ENCODE measurements around the gene IGLL5.
"Not testable (repeated sequence)": the region's sequence is repeated elsewhere in the genome, so short reads cannot be mapped to it uniquely, and the experiment has no call there.

The IGLL5 gene

DNA sequence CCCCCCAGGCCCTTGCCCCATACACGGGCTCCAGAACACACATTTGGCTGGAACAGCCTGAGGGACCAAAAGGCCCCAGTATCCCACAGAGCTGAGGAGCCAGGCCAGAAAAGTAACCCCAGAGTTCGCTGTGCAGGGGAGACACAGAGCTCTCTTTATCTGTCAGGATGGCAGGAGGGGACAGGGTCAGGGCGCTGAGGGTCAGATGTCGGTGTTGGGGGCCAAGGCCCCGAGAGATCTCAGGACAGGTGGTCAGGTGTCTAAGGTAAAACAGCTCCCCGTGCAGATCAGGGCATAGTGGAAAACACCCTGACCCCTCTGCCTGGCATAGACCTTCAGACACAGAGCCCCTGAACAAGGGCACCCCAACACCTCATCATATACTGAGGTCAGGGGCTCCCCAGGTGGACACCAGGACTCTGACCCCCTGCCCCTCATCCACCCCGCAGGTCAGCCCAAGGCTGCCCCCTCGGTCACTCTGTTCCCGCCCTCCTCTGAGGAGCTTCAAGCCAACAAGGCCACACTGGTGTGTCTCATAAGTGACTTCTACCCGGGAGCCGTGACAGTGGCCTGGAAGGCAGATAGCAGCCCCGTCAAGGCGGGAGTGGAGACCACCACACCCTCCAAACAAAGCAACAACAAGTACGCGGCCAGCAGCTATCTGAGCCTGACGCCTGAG is 13.1 kb downstream of the IGLL5 start:
- not testable (repeated sequence) for DNase-seq (ENCODE audit: low read depth in 4 of 4, low spot score in 1 of 4)

- no peak for DNase-seq (ENCODE audit: low read depth in 4 of 4, low spot score in 1 of 4)
These were observed 14.1 kb downstream of the IGLL5 start for GRCh38 chr22:22901578-22902218.

- DNase-seq (ENCODE audit: low read depth in 4 of 4, low spot score in 1 of 4): no peak
These were observed 14.8 kb downstream of the IGLL5 start for GRCh38 chr22:22902247-22903001.

DNA sequence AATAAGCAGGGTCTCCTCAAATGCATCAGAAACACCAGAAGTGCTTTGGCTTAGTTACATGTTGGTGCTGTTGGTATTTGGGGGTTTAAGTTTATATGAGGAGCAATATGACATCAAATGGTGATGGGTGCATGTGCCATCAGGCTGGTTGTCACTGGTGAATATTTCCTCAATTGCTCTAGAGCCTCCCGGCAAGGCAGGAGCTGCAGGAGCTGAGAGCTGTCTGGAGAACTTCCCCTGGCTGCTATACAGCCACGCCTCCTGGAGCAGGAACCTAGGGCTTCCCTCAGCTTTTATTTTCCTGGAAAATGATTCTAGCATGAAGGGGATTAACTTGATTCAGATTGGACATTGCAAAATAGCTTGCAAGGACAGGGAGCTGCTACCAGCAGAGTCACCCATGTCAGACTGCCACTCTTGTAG is 15.8 kb downstream of the IGLL5 start:
- no peak for DNase-seq (ENCODE audit: low read depth in 4 of 4, low spot score in 1 of 4)

DNA sequence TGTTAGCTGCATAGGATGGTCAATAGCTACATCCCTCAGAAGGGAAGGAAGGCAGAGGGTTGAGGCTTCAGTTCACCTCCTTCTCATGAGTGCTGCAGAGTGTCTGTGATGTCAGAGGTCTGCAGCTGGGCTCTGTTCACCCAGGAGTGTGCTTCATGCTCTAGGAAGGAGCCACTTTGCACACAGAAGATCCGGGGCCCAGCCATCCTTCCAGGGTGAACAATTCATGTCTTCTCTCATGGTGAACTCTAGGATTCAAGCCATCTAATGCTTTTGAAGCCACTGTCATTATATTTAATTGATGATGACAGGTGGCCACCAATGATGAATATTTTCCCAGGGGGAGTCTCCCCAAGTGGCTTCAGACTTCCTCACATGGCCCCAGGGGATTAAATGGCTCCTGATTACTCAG is 16.2 kb downstream of the IGLL5 start:
- DNase-seq (ENCODE audit: low read depth in 4 of 4, low spot score in 1 of 4): not testable (repeated sequence)

DNA sequence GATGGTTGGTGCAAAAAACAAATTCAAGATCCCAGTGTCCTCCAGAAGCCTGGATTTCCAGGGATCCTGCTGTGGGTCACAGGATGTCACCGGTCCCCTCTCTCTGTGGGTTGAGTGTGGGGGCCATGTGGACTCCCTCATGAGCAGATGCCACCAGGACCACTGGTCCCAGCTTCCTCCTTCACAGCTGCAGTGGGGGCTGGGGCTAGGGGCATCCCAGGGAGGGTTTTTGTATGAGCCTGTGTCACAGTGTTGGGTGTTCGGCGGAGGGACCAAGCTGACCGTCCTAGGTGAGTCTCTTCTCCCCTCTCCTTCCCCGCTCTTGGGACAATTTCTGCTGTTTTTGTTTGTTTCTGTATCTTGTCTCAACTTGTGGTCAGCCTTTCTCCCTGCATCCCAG is 17.1 kb downstream of the IGLL5 start:
- DNase-seq (ENCODE audit: low read depth in 4 of 4, low spot score in 1 of 4): not testable (repeated sequence)

DNA sequence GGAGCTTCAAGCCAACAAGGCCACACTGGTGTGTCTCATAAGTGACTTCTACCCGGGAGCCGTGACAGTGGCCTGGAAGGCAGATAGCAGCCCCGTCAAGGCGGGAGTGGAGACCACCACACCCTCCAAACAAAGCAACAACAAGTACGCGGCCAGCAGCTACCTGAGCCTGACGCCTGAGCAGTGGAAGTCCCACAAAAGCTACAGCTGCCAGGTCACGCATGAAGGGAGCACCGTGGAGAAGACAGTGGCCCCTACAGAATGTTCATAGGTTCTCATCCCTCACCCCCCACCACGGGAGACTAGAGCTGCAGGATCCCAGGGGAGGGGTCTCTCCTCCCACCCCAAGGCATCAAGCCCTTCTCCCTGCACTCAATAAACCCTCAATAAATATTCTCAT is 18.8 kb downstream of the IGLL5 start:
- not testable (repeated sequence) for DNase-seq (ENCODE audit: low read depth in 4 of 4, low spot score in 1 of 4)

- DNase-seq (ENCODE audit: low read depth in 4 of 4, low spot score in 1 of 4): no peak
These were observed 19.4 kb downstream of the IGLL5 start for GRCh38 chr22:22906907-22907550.

DNA sequence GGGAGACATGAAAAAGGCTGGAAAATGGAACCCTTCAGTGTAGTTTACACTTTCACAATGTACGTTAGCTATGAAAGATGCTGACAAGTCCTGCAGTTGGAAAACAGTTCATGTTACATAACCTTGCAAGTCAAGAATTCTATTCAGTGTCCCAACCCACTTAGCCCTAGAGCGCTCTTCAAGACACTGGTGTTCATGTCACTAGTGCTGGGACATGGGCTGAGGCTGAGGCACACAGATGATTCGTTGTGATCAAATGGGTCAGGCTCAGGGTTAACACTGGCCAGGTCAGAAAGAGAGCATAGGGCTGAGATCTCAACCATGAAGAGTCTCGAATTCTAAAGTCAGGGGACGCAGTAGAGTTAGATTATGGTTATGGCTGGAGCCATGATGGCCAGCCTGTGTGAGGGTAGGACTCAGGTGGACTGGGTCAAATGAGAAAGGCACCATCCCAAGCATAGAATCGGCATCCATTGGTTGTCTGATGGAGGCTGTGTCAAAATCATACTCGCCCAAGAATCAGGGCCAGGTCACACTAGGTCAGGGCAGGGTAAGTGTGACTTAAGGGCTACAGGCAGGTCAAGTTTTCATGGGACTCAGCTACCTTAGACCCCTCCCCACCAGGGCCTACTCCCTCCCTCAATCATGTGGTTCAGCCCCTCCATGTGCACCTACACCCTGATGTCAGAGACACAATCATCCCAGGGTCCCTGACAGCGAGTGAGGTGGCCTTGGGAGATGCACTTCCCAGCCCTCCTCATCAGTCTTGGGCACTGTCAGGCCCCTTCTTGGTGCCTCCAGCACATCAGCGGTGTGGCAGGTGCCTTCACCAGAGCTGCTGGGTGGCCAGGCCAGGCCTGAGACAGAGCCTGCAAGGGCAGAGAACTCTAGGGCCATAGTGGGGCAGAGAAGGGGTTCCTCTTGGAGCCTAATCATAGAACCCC is 20.2 kb downstream of the IGLL5 start:
- DNase-seq (ENCODE audit: low read depth in 4 of 4, low spot score in 1 of 4): no peak

GRCh38 chr22:22908495-22908861 is 20.9 kb downstream of the IGLL5 start:
- no peak for DNase-seq (ENCODE audit: low read depth in 4 of 4, low spot score in 1 of 4)

- DNase-seq (ENCODE audit: low read depth in 4 of 4, low spot score in 1 of 4): no peak
These were observed 21.5 kb downstream of the IGLL5 start for GRCh38 chr22:22908941-22909604.

- no peak for DNase-seq (ENCODE audit: low read depth in 4 of 4, low spot score in 1 of 4)
These were observed 22.1 kb downstream of the IGLL5 start for GRCh38 chr22:22909605-22910271.

- no peak for DNase-seq (ENCODE audit: low read depth in 4 of 4, low spot score in 1 of 4)
These were observed 22.9 kb downstream of the IGLL5 start for GRCh38 chr22:22910272-22911240.

DNA sequence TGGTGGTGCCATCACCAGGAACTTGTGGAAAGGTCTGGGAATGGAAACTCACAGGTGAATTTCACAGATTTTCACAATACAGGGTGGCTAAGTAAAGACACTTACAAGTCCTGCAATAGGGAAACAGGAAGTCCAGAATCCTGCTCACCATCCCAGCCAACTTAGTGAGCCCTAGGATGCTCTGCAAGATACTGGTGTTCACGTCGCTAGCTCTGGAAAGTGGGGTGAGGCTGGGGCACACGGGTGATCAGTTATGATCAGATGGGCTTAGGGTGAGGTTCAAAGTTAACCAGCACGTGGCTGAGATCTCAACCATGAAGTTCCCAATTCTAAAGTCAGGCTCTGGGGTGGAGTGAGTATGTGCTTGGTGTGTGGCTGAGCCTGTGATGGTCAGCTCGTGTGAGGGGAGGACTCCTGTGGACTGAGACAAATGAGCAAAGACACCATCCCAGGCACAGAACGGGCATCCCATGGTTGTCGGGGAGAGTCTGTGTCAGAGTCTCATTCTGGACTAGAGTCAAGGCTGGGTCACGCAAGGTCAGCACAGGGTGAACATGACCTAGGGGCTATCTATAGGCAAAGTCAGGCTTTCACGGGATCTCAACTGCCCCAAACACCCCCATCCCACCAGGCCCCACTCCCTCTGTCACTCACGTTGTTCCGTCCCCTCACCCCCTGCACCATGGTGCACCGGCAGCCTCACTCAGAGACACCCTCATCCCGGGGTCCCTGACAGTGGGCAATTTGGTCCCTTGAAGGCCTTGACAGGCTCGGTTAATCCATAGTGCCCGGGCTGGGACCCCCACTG is 23.9 kb downstream of the IGLL5 start:
- no peak for DNase-seq (ENCODE audit: low read depth in 4 of 4, low spot score in 1 of 4)

DNA sequence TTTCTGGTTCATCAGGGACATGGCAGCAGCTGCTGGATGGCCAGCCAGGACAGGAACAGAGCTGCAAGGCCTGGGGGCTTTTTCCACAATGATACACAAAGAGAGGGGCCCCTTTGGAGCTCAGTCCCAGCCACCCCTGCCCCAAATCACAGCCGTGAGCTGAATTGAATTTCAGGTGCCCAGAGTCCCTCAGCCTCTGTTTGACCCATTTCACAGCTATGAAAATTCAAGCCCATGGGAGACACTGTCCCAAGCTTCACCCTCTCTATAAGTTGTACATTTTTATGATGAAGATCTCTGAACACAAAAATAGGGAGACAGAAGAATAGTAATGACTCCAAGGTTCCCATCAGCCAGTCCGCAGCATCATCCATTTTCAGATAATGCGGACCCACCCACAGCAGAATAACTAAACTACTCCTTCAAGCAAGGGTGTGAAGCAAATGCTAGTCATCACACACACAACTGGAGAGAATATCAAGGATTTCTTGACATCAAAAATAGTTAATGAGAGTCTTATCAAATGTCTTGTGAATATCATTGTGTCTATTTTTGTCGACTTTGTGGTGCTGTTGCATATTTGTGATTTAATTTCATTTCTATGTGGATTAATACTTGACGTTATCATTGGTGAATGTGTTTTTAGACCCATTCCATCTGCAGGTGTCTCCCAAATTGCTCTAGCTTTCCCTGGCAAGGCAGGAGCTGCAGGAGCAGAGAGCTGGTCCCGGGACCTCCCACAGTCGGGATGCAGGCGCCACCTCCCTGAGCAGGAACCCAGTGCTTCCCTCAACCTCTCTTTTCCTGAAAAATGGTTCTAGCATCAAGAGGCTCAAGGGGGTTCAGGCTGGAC is 24.7 kb downstream of the IGLL5 start:
- DNase-seq (ENCODE audit: low read depth in 4 of 4, low spot score in 1 of 4): no peak

- DNase-seq (ENCODE audit: low read depth in 4 of 4, low spot score in 1 of 4): no peak
These were observed 25.3 kb downstream of the IGLL5 start for GRCh38 chr22:22912988-22913253.

DNA sequence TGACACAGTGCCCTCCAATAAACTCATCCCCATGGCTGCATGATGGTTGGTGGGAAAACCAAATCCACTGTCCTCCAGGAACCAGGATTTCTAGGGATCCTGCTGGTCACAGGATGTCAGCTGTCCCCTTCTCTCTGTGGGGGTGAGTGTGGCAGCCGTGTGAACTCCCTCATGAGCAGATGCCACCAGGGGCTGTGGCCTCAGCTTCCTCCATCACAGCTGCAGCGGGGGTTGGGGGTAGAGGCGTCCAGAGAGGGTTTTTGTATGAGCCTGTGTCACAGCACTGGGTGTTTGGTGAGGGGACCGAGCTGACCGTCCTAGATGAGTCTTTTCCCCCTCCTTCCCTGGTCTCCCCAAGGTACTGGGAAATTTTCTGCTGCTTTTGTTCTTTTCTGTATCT is 26.4 kb downstream of the IGLL5 start:
- no peak for DNase-seq (ENCODE audit: low read depth in 4 of 4, low spot score in 1 of 4)

Measured in stimulated activated CD4-positive, alpha-beta T cell treated with anti-CD3 and anti-CD28 coated beads, Interleukin-1b, Interleukin-23, amount 100 ng/mL, for 24 hours (primary cell).